ENCODE results near the gene PGP. TPM values are rescaled to one million over a fixed set of nuclear protein-coding genes. Genes with fewer than 3 reads are reported as not detected.

Gene PGP
- total RNA-seq, 2 experiments from 2014 or later: 8.1 to 8.5 TPM

GRCh38 chr16:2178321-2179106, 36.1 kb downstream of the PGP start:
- ATAC-seq (ENCODE audit: poor library complexity) (peak; percentile 90), DNase-seq (peak in 9 of 14 experiments; percentile 22 to 70 (median 39))
- no peak overlapping the region for H3K27ac ChIP-seq (ENCODE audit: low read depth in 1 of 2, low read length in 2 of 2)
- H3K27me3 ChIP-seq (ENCODE audit: control insufficient read depth in 1 of 2, insufficient read depth in 2 of 2, low read length in 2 of 2): no peaks in the 10 kb centered on the region
- intact Hi-C loops (cut with DNase I, micrococcal nuclease): no loop called here
- Mint-ChIP-seq H3K9me3 (no peaks in the 10 kb centered on the region), H3K27ac (no peak overlapping the region), H3K4me1 (ENCODE audit: low read depth) (no peaks in the 10 kb centered on the region), H3K36me3 (ENCODE audit: low read depth) (peaks cover 9% of the 10 kb centered on the region), H3K4me3 (no peak overlapping the region), H3K27me3 (no peaks in the 10 kb centered on the region)
- H3K36me3 ChIP-seq (ENCODE audit: insufficient read depth, low read length): peaks cover 27% of the 10 kb centered on the region
- TF ChIP-seq CTCF (IDR thresholded peaks at IDR 0.05): no peak
- no peaks in the 10 kb centered on the region for H3K9me3 ChIP-seq (ENCODE audit: control insufficient read depth in 1 of 2, insufficient read depth in 1 of 2, low read length in 2 of 2)
- CTCF ChIA-PET: no interaction called here
- POLR2A ChIA-PET: no interaction called here
- H3K4me1 ChIP-seq (ENCODE audit: insufficient read depth, low read length): no peaks in the 10 kb centered on the region
- H3K4me3 ChIP-seq (ENCODE audit: low read length): no peak overlapping the region

GRCh38 chr16:2177561-2177960, 37.1 kb downstream of the PGP start:
- Mint-ChIP-seq H3K36me3 (ENCODE audit: low read depth) (peaks cover 9% of the 10 kb centered on the region), H3K4me3 (no peak overlapping the region), H3K9me3 (no peaks in the 10 kb centered on the region), H3K4me1 (ENCODE audit: low read depth) (no peaks in the 10 kb centered on the region), H3K27ac (no peak overlapping the region), H3K27me3 (no peaks in the 10 kb centered on the region)
- POLR2A ChIA-PET: no interaction called here
- Histone ChIP-seq H3K4me1 (ENCODE audit: insufficient read depth, low read length) (no peaks in the 10 kb centered on the region), H3K27me3 (ENCODE audit: control insufficient read depth in 1 of 2, insufficient read depth in 2 of 2, low read length in 2 of 2) (no peaks in the 10 kb centered on the region), H3K4me3 (ENCODE audit: low read length) (no peak overlapping the region), H3K9me3 (ENCODE audit: control insufficient read depth in 1 of 2, insufficient read depth in 1 of 2, low read length in 2 of 2) (no peaks in the 10 kb centered on the region), H3K36me3 (ENCODE audit: insufficient read depth, low read length) (peaks cover 30% of the 10 kb centered on the region), H3K27ac (ENCODE audit: low read depth in 1 of 2, low read length in 2 of 2) (no peak overlapping the region)
- CTCF ChIA-PET: no interaction called here
- no peak for DNase-seq
- no peak for ATAC-seq (ENCODE audit: poor library complexity)
- intact Hi-C loops (cut with DNase I, micrococcal nuclease): no loop called here
- no peak for TF ChIP-seq CTCF (IDR thresholded peaks at IDR 0.05)

- DNase-seq: no peak
- ChIA-PET POLR2A (no interaction called here), CTCF (no interaction called here)
- H3K9me3 ChIP-seq (ENCODE audit: control insufficient read depth in 1 of 2, insufficient read depth in 1 of 2, low read length in 2 of 2): no peaks in the 10 kb centered on the region
- H3K4me1 ChIP-seq (ENCODE audit: insufficient read depth, low read length): no peaks in the 10 kb centered on the region
- Mint-ChIP-seq H3K27ac (no peak overlapping the region), H3K4me1 (ENCODE audit: low read depth) (no peaks in the 10 kb centered on the region), H3K36me3 (ENCODE audit: low read depth) (peaks cover 9% of the 10 kb centered on the region), H3K9me3 (no peaks in the 10 kb centered on the region), H3K27me3 (no peaks in the 10 kb centered on the region), H3K4me3 (no peak overlapping the region)
- no peak overlapping the region for H3K27ac ChIP-seq (ENCODE audit: low read depth in 1 of 2, low read length in 2 of 2)
- ATAC-seq (ENCODE audit: poor library complexity): no peak
- H3K36me3 ChIP-seq (ENCODE audit: insufficient read depth, low read length): peaks cover 33% of the 10 kb centered on the region
- no peak for TF ChIP-seq CTCF (IDR thresholded peaks at IDR 0.05)
- intact Hi-C loops (cut with DNase I, micrococcal nuclease): no loop called here
- no peaks in the 10 kb centered on the region for H3K27me3 ChIP-seq (ENCODE audit: control insufficient read depth in 1 of 2, insufficient read depth in 2 of 2, low read length in 2 of 2)
- H3K4me3 ChIP-seq (ENCODE audit: low read length): no peak overlapping the region
Measured at GRCh38 chr16:2177101-2177500, 37.5 kb downstream of the PGP start.
